IPS-18a (cell line): ENCODE data around the gene PRKG1.

Source experiments
- H3K27ac ChIP-seq: one replicate; pipeline ENCODE4 v1.5.1; 2013; ENCODE audit warnings: low read length
- H3K27me3 ChIP-seq: one replicate; pipeline ENCODE4 v1.6.1; 2013; ENCODE audit warnings: mild to moderate bottlenecking, low read length; ENCODE audit not compliant: control insufficient read depth, insufficient read depth
- H3K36me3 ChIP-seq: one replicate; pipeline ENCODE4 v1.6.1; 2013; ENCODE audit warnings: low read depth, low read length; ENCODE audit not compliant: control insufficient read depth
- H3K4me1 ChIP-seq: one replicate; pipeline ENCODE4 v1.6.1; 2013; ENCODE audit warnings: low read depth, low read length; ENCODE audit not compliant: control insufficient read depth
- H3K4me3 ChIP-seq: one replicate; pipeline ENCODE4 v1.5.1; 2013; ENCODE audit warnings: low read length
- H3K9ac ChIP-seq: one replicate; pipeline ENCODE4 v1.6.1; 2013; ENCODE audit warnings: mild to moderate bottlenecking, low read length, moderate library complexity
- H3K9me3 ChIP-seq: one replicate; pipeline ENCODE4 v1.6.1; 2013; ENCODE audit warnings: low read depth, low read length; ENCODE audit not compliant: control insufficient read depth

Gene PRKG1

DNA sequence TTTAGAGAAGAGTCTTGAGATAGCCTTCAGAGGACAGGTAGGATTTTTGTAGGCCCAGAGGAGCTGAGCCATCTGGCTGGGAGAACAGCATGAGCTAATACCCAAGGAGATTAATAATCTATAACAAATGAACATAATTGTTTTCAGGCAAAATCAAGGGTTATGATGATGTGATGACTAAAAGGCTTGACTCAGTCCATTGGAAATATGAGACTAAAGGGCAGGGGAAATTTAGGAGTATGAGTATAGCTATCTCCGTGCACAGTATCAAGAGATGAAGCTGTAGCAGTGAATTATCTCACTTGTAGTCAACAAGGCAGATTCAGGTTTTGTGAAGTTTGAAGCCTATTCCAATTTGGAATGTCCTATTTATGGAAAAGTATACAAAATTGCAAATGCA is 585.1 kb downstream of the PRKG1 start:
- H3K9me3 ChIP-seq = no peaks in the 10 kb centered on the region
- H3K4me1 ChIP-seq = no peaks in the 10 kb centered on the region
- H3K4me3 ChIP-seq = no peak overlapping the region
- no peak overlapping the region for H3K27ac ChIP-seq
- H3K27me3 ChIP-seq = no peaks in the 10 kb centered on the region
- H3K36me3 ChIP-seq = no peaks in the 10 kb centered on the region
- no peak overlapping the region for H3K9ac ChIP-seq

DNA sequence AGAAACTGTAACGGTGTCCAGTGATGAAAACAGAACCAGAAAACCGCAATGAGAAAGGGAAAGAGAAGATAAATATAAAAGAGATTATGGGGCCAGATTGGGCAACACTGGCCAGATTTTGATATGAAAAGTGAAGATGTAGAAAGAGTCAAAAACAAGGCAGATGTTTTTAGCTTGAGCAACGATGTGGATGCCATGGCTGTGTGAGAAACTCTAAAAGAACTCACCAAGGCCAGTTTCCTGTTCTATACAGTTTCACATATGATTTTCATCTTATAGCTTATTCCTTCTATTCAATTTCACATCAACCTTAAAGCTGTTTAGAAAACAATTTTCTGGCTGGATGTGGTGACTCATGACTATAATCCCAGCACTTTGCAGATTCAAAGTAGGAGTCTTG is 588.8 kb downstream of the PRKG1 start:
- H3K27me3 ChIP-seq = no peaks in the 10 kb centered on the region
- no peak overlapping the region for H3K9ac ChIP-seq
- H3K36me3 ChIP-seq = no peaks in the 10 kb centered on the region
- H3K27ac ChIP-seq = no peak overlapping the region
- H3K4me3 ChIP-seq = no peak overlapping the region
- no peaks in the 10 kb centered on the region for H3K4me1 ChIP-seq
- H3K9me3 ChIP-seq = no peaks in the 10 kb centered on the region

DNA sequence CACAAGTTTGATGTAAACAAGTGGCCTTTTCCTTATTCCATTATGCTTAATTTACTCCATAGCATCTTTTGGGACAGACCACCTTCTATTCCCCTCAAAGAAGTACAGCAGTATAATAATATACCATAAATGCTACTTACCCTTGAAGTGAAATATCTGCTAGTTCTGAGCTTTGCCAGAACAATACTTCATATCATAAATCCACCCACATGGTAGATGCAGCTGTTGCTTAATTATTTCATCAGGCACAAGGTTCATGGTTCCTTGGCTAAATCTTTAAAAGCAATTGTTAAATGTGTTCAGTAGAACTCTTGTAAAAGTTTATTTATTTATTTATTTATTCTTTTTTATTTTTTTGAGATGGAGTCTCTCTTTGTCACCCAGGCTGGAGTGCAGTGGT is 592.2 kb downstream of the PRKG1 start:
- Histone ChIP-seq H3K4me1 (no peaks in the 10 kb centered on the region), H3K9me3 (no peaks in the 10 kb centered on the region), H3K36me3 (no peaks in the 10 kb centered on the region), H3K9ac (no peak overlapping the region), H3K27me3 (no peaks in the 10 kb centered on the region), H3K4me3 (no peak overlapping the region), H3K27ac (no peak overlapping the region)

- no peak overlapping the region for H3K27ac ChIP-seq
- H3K9me3 ChIP-seq = no peaks in the 10 kb centered on the region
- H3K9ac ChIP-seq = no peak overlapping the region
- H3K36me3 ChIP-seq = no peaks in the 10 kb centered on the region
- H3K4me3 ChIP-seq = no peak overlapping the region
- H3K4me1 ChIP-seq = no peaks in the 10 kb centered on the region
- H3K27me3 ChIP-seq = no peaks in the 10 kb centered on the region
These were observed 593.5 kb downstream of the PRKG1 start for GRCh38 chr10:51667678-51668335.

DNA sequence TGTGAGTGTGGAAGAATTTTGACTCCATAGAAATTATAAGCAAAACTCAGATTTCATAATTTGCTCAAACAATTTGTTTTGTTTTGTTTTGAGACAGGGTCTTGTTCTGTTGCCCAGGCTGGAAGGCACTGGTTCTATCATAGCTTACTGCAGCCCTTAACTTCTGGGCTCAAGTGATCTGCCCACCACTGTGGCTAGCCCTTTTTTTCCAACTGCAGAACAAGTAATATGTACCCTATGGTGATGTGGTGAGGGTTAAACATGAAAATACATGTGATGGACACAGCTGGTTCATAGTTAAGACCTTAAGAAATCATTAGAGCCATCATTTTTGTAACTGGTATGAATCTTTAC is 594.0 kb downstream of the PRKG1 start:
- Histone ChIP-seq H3K4me1 (no peaks in the 10 kb centered on the region), H3K9ac (no peak overlapping the region), H3K36me3 (no peaks in the 10 kb centered on the region)

DNA sequence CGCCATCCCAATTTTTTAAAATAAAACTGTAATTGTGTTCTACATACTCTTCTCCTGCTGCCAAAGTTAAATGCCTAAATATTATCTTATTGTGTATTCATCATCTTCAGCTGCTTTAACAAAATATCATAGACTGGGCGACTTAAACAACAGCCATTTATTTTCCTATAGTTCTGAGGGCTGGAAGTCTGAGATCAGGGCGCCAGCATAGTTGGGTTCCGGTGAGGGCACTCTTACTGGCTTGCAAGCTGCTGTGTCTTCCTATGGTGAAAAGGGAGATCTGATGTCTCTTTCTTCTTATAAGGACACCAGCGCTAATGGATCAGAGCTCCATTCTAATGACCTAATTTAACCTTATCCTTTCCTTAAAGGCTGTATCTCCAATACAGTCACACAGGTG is 594.8 kb downstream of the PRKG1 start:
- H3K27ac ChIP-seq = no peak overlapping the region
- H3K4me1 ChIP-seq = no peaks in the 10 kb centered on the region
- no peak overlapping the region for H3K4me3 ChIP-seq
- no peak overlapping the region for H3K9ac ChIP-seq
- H3K27me3 ChIP-seq = no peaks in the 10 kb centered on the region
- H3K36me3 ChIP-seq = no peaks in the 10 kb centered on the region
- no peaks in the 10 kb centered on the region for H3K9me3 ChIP-seq

More for the DNA sequence above, 594.0 kb downstream of the PRKG1 start:
- H3K9me3 ChIP-seq = no peaks in the 10 kb centered on the region
- no peak overlapping the region for H3K27ac ChIP-seq
- H3K4me3 ChIP-seq = no peak overlapping the region
- no peaks in the 10 kb centered on the region for H3K27me3 ChIP-seq

- no peak overlapping the region for H3K27ac ChIP-seq
- H3K4me1 ChIP-seq = no peaks in the 10 kb centered on the region
- H3K4me3 ChIP-seq = no peak overlapping the region
- no peaks in the 10 kb centered on the region for H3K9me3 ChIP-seq
- H3K9ac ChIP-seq = no peak overlapping the region
- no peaks in the 10 kb centered on the region for H3K27me3 ChIP-seq
- no peaks in the 10 kb centered on the region for H3K36me3 ChIP-seq
These were observed 597.8 kb downstream of the PRKG1 start for GRCh38 chr10:51672039-51672535.

DNA sequence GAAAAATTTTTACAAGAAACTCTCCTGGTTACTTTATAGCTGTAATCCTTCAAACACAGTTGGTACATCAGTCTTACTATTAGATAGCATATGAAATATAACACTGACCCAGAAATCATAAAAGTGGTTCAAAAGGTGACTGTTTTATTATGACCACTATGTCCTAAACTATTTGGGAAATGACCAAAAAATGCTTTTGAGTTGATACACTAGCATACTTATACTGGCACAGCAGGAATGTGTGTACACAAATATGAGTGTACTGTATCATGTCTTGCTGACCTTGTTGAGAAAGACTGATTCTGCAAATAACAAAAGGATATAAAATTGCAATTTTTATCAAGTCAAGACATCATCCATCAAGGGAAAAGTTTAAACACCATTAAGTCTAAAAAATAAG is 600.8 kb downstream of the PRKG1 start:
- Histone ChIP-seq H3K27ac (no peak overlapping the region), H3K4me1 (no peaks in the 10 kb centered on the region), H3K27me3 (no peaks in the 10 kb centered on the region), H3K4me3 (no peak overlapping the region), H3K9me3 (no peaks in the 10 kb centered on the region), H3K36me3 (no peaks in the 10 kb centered on the region), H3K9ac (no peak overlapping the region)

- Histone ChIP-seq H3K4me3 (no peak overlapping the region), H3K9me3 (no peaks in the 10 kb centered on the region), H3K27me3 (no peaks in the 10 kb centered on the region), H3K27ac (no peak overlapping the region), H3K4me1 (no peaks in the 10 kb centered on the region), H3K36me3 (no peaks in the 10 kb centered on the region), H3K9ac (no peak overlapping the region)
These were observed 605.6 kb downstream of the PRKG1 start for GRCh38 chr10:51679841-51680240.

- Histone ChIP-seq H3K4me3 (no peak overlapping the region), H3K36me3 (no peaks in the 10 kb centered on the region), H3K27ac (no peak overlapping the region), H3K4me1 (no peaks in the 10 kb centered on the region), H3K27me3 (no peaks in the 10 kb centered on the region), H3K9me3 (no peaks in the 10 kb centered on the region), H3K9ac (no peak overlapping the region)
These were observed 608.9 kb downstream of the PRKG1 start for GRCh38 chr10:51683031-51683691.

DNA sequence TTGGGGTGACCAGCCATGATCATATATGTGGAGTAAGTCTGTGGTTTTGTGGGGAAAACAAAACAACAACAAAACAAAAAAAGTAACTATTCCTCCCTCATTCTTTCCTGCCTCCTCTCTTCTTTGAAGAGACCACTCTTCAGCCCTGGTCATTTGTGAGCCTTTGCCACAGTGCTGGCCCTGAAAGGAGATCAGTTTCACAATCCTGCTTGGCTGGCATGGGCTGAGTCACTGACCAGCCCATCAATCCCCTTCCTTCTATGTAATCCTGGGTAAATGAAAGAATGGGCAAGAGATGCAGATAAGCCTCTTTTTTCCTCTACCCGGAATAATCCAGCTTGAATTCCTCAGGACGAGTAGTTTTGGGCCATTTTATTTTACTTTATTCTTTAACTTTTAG is 611.5 kb downstream of the PRKG1 start:
- Histone ChIP-seq H3K4me3 (no peak overlapping the region), H3K4me1 (no peaks in the 10 kb centered on the region), H3K36me3 (no peaks in the 10 kb centered on the region), H3K27me3 (no peaks in the 10 kb centered on the region), H3K27ac (no peak overlapping the region), H3K9ac (no peak overlapping the region), H3K9me3 (no peaks in the 10 kb centered on the region)

GRCh38 chr10:51687296-51687695 is 613.0 kb downstream of the PRKG1 start:
- Histone ChIP-seq H3K4me3 (no peak overlapping the region), H3K4me1 (no peaks in the 10 kb centered on the region), H3K27ac (no peak overlapping the region)

More at GRCh38 chr10:51687296-51687695, 613.0 kb downstream of the PRKG1 start:
- H3K9me3 ChIP-seq = no peaks in the 10 kb centered on the region
- H3K36me3 ChIP-seq = no peaks in the 10 kb centered on the region
- H3K9ac ChIP-seq = no peak overlapping the region
- H3K27me3 ChIP-seq = no peaks in the 10 kb centered on the region
